Endothelial cell (in vitro differentiated cells): ENCODE measurements around the gene DOK3. TPM values are rescaled to one million over a fixed set of nuclear protein-coding genes. Genes with fewer than 3 reads are reported as not detected.
A peak's percentile ranks its signal among the peaks of the same experiment; 100 is the strongest.
"Not testable (repeated sequence)": the region's sequence is repeated elsewhere in the genome, so short reads cannot be mapped to it uniquely, and the experiment has no call there.

Experiments used
- DNase-seq: peaks from one replicate; pipeline ENCODE4 v3.0.0; 2021; ENCODE audit warnings: low spot score
- H3K27ac Mint-ChIP-seq: one replicate; pipeline ENCODE4 v1.8.0; 2021; ENCODE audit warnings: mixed read lengths, inconsistent platforms; ENCODE audit not compliant: unreplicated experiment
- H3K27me3 Mint-ChIP-seq: one replicate; pipeline ENCODE4 v1.8.0; 2021; ENCODE audit warnings: mild to moderate bottlenecking, moderate library complexity, mixed read lengths, inconsistent platforms; ENCODE audit not compliant: unreplicated experiment
- H3K36me3 Mint-ChIP-seq: one replicate; pipeline ENCODE4 v1.8.0; 2021; ENCODE audit warnings: mild to moderate bottlenecking, low read depth, mixed read lengths, inconsistent platforms; ENCODE audit not compliant: unreplicated experiment
- H3K4me1 Mint-ChIP-seq: one replicate; pipeline ENCODE4 v1.8.0; 2021; ENCODE audit warnings: mild to moderate bottlenecking, mixed read lengths, inconsistent platforms; ENCODE audit not compliant: unreplicated experiment
- H3K4me3 Mint-ChIP-seq: one replicate; pipeline ENCODE4 v1.8.0; 2021; ENCODE audit warnings: mild to moderate bottlenecking, mixed read lengths, inconsistent platforms; ENCODE audit not compliant: unreplicated experiment
- H3K9me3 Mint-ChIP-seq: one replicate; pipeline ENCODE4 v1.8.0; 2021; ENCODE audit warnings: mixed read lengths, inconsistent platforms; ENCODE audit not compliant: unreplicated experiment
- total RNA-seq: library from RNA; stranded (reverse); fragmentation: NEBNext Ultra II Directional; extraction: Animal tissue kit (Norgen Biotek cat#: 25700); gene quantifications from one replicate; pipeline ENCODE4 v1.2.1, GENCODE V29; 2021; ENCODE audit not compliant: unreplicated experiment
- TF ChIP-seq, protein P1 (sequence below): fragments of 200-600 bp; sonication (generic); IDR thresholded peaks from one replicate; pipeline ENCODE4 v1.5.0; 2021; ENCODE audit warnings: antibody characterized with exemption; ENCODE audit not compliant: unreplicated experiment

DOK3 gene
- total RNA-seq, 1 donor from 2014 or later, result 51.4 TPM

DNA sequence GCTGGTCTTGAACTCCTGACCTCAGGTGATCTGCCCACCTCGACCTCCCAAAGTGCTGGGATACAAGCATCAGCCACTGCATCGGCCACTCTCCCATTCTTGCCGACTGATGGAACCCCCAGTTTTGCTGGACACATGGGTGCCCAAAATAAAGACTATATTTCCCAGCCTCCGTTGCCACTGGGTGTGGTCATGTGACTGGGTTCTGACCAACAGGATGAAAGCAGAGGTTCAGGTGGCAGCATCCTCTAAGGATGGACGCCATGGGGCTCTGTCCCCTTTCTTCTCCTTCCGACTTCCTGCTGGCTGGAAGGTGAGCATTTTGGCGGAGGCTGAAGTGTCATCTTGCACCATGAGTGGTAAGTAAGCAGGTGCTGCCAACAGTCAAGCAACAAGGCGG is 22.5 kb downstream of the DOK3 start:
- TF ChIP-seq, protein P1, sequence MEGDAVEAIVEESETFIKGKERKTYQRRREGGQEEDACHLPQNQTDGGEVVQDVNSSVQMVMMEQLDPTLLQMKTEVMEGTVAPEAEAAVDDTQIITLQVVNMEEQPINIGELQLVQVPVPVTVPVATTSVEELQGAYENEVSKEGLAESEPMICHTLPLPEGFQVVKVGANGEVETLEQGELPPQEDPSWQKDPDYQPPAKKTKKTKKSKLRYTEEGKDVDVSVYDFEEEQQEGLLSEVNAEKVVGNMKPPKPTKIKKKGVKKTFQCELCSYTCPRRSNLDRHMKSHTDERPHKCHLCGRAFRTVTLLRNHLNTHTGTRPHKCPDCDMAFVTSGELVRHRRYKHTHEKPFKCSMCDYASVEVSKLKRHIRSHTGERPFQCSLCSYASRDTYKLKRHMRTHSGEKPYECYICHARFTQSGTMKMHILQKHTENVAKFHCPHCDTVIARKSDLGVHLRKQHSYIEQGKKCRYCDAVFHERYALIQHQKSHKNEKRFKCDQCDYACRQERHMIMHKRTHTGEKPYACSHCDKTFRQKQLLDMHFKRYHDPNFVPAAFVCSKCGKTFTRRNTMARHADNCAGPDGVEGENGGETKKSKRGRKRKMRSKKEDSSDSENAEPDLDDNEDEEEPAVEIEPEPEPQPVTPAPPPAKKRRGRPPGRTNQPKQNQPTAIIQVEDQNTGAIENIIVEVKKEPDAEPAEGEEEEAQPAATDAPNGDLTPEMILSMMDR, result no peak
- Mint-ChIP-seq H3K36me3 (peaks cover 34% of the 10 kb centered on the region), H3K4me1 (peaks cover 19% of the 10 kb centered on the region), H3K27ac (no peak overlapping the region), H3K27me3 (peaks cover 17% of the 10 kb centered on the region), H3K9me3 (no peaks in the 10 kb centered on the region), H3K4me3 (peak overlapping the region; percentile 71)
- no peak for DNase-seq

DNA sequence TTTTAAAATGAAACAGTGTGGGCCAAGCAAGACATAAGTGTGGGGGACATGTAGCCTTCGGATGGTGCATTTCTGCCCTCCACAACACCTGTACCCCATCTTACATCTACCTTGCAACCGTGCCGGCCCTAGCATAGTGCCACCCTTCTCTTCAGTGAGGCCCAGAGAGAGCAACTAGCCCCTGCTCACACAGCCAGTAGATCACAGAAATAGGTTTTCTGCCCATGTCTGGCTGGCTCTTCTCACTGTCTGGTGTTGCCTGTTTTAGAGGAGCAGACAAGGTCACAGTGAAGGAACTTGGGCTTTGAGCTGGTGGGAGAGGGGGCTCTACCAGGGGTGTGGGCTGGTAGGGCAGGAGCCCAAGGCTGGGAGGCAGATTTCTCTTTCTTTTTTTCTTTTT is 23.4 kb downstream of the DOK3 start:
- Mint-ChIP-seq H3K4me1 (peaks cover 17% of the 10 kb centered on the region), H3K36me3 (peaks cover 32% of the 10 kb centered on the region), H3K27ac (no peak overlapping the region), H3K4me3 (peak overlapping the region; percentile 47), H3K9me3 (no peaks in the 10 kb centered on the region), H3K27me3 (peaks cover 17% of the 10 kb centered on the region)
- TF ChIP-seq, protein P1, result no peak
- no peak for DNase-seq

DNA sequence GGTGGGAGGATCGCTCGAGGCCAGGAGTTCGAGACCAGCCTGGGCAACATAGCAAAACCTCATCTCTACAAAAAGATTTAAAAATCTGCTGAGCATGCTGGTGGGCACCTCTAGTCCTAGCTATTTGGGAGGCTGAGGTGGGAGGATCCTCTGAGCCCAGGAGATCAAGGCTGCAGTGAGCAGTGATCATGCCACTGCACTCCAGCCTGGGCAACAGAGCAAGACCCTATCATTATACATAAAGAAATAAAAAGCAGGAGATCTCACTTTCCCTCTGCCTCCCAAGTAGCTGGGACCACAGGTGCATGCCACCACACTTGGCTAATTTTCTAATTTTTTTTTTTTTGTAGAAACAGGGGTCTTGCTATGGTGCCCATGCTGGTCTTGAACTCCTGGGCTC is 23.9 kb downstream of the DOK3 start:
- not testable (repeated sequence) for DNase-seq, H3K9me3 Mint-ChIP-seq, H3K4me3 Mint-ChIP-seq
- peaks cover 15% of the 10 kb centered on the region for H3K4me1 Mint-ChIP-seq
- H3K27me3 Mint-ChIP-seq, result peaks cover 17% of the 10 kb centered on the region
- peaks cover 30% of the 10 kb centered on the region for H3K36me3 Mint-ChIP-seq
- peak overlapping the region; percentile 64 for H3K27ac Mint-ChIP-seq

DNA sequence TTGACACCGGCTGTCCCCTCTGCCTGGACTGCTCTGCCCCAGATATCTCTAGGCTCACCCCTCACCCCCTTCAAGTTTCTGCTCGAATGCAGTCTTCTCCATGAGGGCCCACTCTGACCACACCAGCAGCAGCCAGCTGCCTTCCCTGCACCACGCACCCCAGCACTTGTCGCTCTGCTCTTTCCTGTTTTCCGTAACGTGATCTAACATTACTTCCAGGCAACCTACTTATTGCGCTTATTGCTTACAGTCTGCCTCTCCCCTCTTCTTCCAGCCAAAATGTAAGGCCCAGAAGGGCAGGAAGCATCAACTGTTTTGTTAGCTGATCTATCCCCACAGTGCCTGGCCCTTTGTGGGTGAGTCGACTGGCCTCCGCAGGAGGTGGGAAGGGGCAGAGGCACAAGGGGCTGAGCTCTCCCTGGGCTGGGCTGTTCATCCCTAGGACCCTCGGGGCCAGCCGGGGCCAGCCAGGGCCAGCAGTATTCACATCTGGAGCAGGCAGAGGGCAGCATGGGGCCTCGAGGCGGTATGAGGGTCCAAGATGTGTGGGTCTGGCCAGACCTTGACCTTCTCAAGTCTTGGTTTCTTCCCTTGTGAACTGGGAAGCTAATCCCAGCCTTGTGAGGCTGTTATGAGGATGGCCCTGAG is 24.6 kb downstream of the DOK3 start:
- DNase-seq, result no peak
- H3K4me1 Mint-ChIP-seq, result peaks cover 15% of the 10 kb centered on the region
- peak overlapping the region; percentile 64 for H3K4me3 Mint-ChIP-seq
- peaks cover 31% of the 10 kb centered on the region for H3K36me3 Mint-ChIP-seq
- H3K27ac Mint-ChIP-seq, result peak overlapping the region; percentile 5
- TF ChIP-seq, protein P1, result no peak
- peaks cover 17% of the 10 kb centered on the region for H3K27me3 Mint-ChIP-seq
- H3K9me3 Mint-ChIP-seq, result no peaks in the 10 kb centered on the region

DNA sequence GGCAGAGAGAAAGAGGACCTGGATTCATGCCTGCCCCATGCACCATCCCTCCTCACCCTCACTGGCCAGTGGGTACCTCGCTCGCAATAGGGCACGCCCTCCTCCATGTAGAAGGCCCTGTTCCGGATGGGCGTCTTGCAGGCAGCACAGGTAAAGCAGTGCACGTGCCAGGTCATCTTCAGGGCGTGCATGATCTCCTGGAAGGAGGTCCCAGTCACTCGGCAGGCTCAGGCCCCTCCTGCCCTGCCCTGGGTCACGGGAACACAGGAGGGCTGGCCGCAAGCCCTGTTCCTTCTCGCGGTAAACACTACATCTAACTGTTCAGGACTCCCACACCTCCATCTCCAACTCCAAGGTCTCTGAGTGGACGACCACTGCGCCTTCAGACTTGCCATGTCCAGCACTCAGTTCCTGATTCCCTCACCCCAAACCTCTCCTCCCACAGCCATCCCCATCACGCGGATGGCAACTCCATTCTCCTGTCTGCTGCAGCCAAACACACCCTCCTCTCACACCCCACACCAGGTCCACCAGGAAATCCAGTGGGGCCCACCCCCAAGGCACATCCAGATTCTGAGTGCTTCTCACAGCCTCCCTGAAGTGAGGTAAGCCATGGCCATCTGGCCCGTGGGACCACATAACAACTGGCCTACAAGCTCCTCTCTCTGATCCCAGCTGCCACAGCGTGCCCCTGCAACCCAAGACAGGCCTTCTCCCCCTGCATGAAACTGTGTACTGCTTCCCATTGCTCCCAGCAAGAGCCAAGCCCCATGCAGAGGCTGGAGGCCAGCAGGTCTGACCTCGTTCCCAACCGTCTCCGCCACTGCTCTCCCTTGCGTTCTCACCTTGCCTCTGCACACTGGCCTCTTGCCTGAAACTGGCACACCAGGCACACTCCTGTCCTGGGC is 25.4 kb downstream of the DOK3 start:
- Mint-ChIP-seq H3K27ac (peak overlapping the region; percentile 5), H3K27me3 (peaks cover 20% of the 10 kb centered on the region), H3K36me3 (peaks cover 37% of the 10 kb centered on the region), H3K9me3 (no peaks in the 10 kb centered on the region), H3K4me1 (peaks cover 21% of the 10 kb centered on the region), H3K4me3 (peak overlapping the region; percentile 64)
- no peak for DNase-seq
- TF ChIP-seq, protein P1, result no peak
